ENCODE results near the gene ID2.
A peak's percentile ranks its signal among the peaks of the same experiment; 100 is the strongest.

DNA sequence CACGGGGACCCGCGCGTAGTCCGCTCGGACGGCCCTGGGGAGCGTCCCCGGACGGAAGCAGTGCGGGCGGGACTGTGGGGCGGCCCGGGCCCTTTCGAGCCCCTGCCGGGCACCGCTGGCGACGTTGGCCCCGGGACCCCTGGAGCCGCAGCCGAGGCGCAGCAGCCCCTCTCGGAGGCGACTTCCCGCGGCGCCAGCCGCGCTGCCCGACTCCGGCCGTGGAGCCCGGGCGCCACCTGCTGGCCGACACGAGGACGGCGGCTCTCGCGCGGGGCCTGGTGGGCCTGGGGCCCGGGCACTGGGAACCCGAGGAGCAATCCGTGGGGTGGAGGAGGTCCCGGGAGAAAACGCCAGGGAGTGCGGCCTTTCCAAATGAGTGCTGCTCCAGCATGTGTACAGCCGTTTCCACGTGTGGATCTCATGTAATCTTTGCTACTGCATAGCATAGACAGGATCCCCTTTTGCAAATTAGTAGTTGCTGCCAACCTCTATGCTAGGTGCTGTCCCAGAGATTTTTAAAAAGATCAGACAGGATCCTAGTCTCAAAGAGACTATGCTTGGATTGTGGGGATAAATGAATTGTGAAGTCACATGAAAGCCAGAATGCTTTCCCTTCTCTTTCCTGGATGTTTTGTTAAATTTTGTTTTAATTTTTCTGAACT lies 4.0 kb downstream of the ID2 start:
- TF ChIP-seq, protein P1, sequence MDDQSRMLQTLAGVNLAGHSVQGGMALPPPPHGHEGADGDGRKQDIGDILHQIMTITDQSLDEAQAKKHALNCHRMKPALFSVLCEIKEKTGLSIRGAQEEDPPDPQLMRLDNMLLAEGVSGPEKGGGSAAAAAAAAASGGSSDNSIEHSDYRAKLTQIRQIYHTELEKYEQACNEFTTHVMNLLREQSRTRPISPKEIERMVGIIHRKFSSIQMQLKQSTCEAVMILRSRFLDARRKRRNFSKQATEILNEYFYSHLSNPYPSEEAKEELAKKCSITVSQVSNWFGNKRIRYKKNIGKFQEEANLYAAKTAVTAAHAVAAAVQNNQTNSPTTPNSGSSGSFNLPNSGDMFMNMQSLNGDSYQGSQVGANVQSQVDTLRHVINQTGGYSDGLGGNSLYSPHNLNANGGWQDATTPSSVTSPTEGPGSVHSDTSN (IDR thresholded peaks at IDR 0.05; ENCODE audit: insufficient replicate concordance, low read depth, low read length) = no peak
- TF ChIP-seq EZH2 (IDR thresholded peaks at IDR 0.05; ENCODE audit: borderline replicate concordance, control insufficient read depth, low read depth, low read length) (no peak), JUND (IDR thresholded peaks at IDR 0.05; ENCODE audit: low read depth, low read length) (no peak), RFX5 (IDR thresholded peaks at IDR 0.05; ENCODE audit: low read depth, low read length) (no peak), NFXL1 (IDR thresholded peaks at IDR 0.05; ENCODE audit: borderline replicate concordance) (peak; percentile 55; the same call in 1 of the 2 replicates)
- TF ChIP-seq, protein P2, sequence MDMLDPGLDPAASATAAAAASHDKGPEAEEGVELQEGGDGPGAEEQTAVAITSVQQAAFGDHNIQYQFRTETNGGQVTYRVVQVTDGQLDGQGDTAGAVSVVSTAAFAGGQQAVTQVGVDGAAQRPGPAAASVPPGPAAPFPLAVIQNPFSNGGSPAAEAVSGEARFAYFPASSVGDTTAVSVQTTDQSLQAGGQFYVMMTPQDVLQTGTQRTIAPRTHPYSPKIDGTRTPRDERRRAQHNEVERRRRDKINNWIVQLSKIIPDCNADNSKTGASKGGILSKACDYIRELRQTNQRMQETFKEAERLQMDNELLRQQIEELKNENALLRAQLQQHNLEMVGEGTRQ (IDR thresholded peaks at IDR 0.05; ENCODE audit: borderline replicate concordance, low read depth, low read length) = no peak
- TF ChIP-seq, protein P3, sequence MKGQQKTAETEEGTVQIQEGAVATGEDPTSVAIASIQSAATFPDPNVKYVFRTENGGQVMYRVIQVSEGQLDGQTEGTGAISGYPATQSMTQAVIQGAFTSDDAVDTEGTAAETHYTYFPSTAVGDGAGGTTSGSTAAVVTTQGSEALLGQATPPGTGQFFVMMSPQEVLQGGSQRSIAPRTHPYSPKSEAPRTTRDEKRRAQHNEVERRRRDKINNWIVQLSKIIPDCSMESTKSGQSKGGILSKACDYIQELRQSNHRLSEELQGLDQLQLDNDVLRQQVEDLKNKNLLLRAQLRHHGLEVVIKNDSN (IDR thresholded peaks at IDR 0.05; ENCODE audit: borderline replicate concordance, extremely low read length, insufficient read depth, low read depth, low read length) = no peak

Data from GM12878 (cell line).